ENCODE results near the gene ASGR2. TPM values are rescaled to one million over a fixed set of nuclear protein-coding genes. Genes with fewer than 3 reads are reported as not detected.

ASGR2 gene
- total and polyA plus RNA-seq, 2 of the 13 experiments (the other 11 are each of a cell fraction or from before 2014, with no cell fraction given) = 320 to 754 TPM

GRCh38 chr17:7123844-7124243 lies 9.2 kb upstream of the ASGR2 start:
- no peak overlapping the region for H3K9ac ChIP-seq (ENCODE audit: insufficient read depth, low read depth, low read length)
- H3K9me3 ChIP-seq (ENCODE audit: low read length) = no peaks in the 10 kb centered on the region
- H3K79me2 ChIP-seq (ENCODE audit: insufficient read depth, low read length) = no peaks in the 10 kb centered on the region
- DNase-seq (ENCODE audit: low spot score) (no peak), FAIRE-seq (no peak), ATAC-seq (no peak)
- intact Hi-C loops (cut with micrococcal nuclease; ENCODE audit: unreplicated experiment) = no loop called here
- no peaks in the 10 kb centered on the region for H4K20me1 ChIP-seq (ENCODE audit: insufficient read depth, low read length)
- no peak overlapping the region for H3K27ac ChIP-seq (ENCODE audit: extremely low read length, insufficient read depth, low read length)
- no TSS peak for BruUV-seq (replicated peaks)
- no peaks in the 10 kb centered on the region for H3K27me3 ChIP-seq (ENCODE audit: control insufficient read depth in 1 of 2, insufficient read depth in 2 of 2, low read length in 2 of 2)
- POLR2A ChIA-PET = interaction anchor here (3.1 kb wide), 1 partner anchor 9 kb away, joined by 25 read pairs; the partner anchor contains the start of gene ASGR2
- WGBS (ENCODE audit: low lambda C conversion rate) = 89% methylated on average over 4 of the region's 4 CpGs
- no peak overlapping the region for H2AFZ ChIP-seq (ENCODE audit: low read length)
- H3K4me2 ChIP-seq (ENCODE audit: low read depth, low read length) = no peak overlapping the region
- H3K4me3 ChIP-seq (replicated peaks in 1 of 3; ENCODE audit: insufficient read depth in 1 of 3, low read depth in 2 of 3, low read length in 3 of 3) = no peak overlapping the region
- H3K4me1 ChIP-seq (ENCODE audit: insufficient read depth, low read length) = peaks cover 24% of the 10 kb centered on the region
- H3K36me3 ChIP-seq (replicated peaks in 1 of 2; ENCODE audit: control insufficient read depth in 1 of 2, insufficient read depth in 2 of 2, low read length in 2 of 2) = no peaks in the 10 kb centered on the region
- CTCF ChIA-PET (ENCODE audit: low intra/inter-chr PET ratio, low total read pairs) = no interaction called here
- in situ Hi-C loops (cut with HindIII; ENCODE audit: extremely low pct_ligation_motif_present, low pct_unique_long_range_greater_than_20kb) = no loop called here
- TF ChIP-seq MXD1 (CRISPR knock-in tag; IDR thresholded peaks at IDR 0.05) = no peak
- TF ChIP-seq, protein P1, sequence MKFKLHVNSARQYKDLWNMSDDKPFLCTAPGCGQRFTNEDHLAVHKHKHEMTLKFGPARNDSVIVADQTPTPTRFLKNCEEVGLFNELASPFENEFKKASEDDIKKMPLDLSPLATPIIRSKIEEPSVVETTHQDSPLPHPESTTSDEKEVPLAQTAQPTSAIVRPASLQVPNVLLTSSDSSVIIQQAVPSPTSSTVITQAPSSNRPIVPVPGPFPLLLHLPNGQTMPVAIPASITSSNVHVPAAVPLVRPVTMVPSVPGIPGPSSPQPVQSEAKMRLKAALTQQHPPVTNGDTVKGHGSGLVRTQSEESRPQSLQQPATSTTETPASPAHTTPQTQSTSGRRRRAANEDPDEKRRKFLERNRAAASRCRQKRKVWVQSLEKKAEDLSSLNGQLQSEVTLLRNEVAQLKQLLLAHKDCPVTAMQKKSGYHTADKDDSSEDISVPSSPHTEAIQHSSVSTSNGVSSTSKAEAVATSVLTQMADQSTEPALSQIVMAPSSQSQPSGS (CRISPR knock-in tag; IDR thresholded peaks at IDR 0.05) = no peak
- no peak for TF ChIP-seq HBP1 (CRISPR knock-in tag; IDR thresholded peaks at IDR 0.05; ENCODE audit: low read depth)
- TF ChIP-seq ZNF124 (CRISPR knock-in tag; IDR thresholded peaks at IDR 0.05) = no peak
- no peak for TF ChIP-seq MED8 (CRISPR knock-in tag; IDR thresholded peaks at IDR 0.05; ENCODE audit: insufficient replicate concordance)
- no peak for TF ChIP-seq ZNF790 (CRISPR knock-in tag; IDR thresholded peaks at IDR 0.05; ENCODE audit: borderline replicate concordance)
- no peak for TF ChIP-seq GPN1 (CRISPR knock-in tag; IDR thresholded peaks at IDR 0.05; ENCODE audit: borderline replicate concordance)
- no peak for TF ChIP-seq ZBTB42 (CRISPR knock-in tag; IDR thresholded peaks at IDR 0.05)
- no peak for TF ChIP-seq ZNF496 (CRISPR knock-in tag; IDR thresholded peaks at IDR 0.05; ENCODE audit: insufficient replicate concordance)
- TF ChIP-seq ZNF558 (CRISPR knock-in tag; IDR thresholded peaks at IDR 0.05; ENCODE audit: borderline replicate concordance) = no peak
